Gastroesophageal sphincter (tissue), 4 donors: Measurements from ENCODE around the gene SLC66A2. TPM values are rescaled to one million over a fixed set of nuclear protein-coding genes. Genes with fewer than 3 reads are reported as not detected.
"Not testable (repeated sequence)": the region's sequence is repeated elsewhere in the genome, so short reads cannot be mapped to it uniquely, and the experiment has no call there.

Source experiments
- ATAC-seq: fragments of 150-250 bp; one replicate; pipeline ENCODE4 v1.9.1; 2016; ENCODE audit warnings: mild to moderate bottlenecking, moderate library complexity
- H3K27ac ChIP-seq, 4 donors: fragments of 200-600 bp; sonication (generic) in 3 of 4; 1 replicate in 3 of 4; 2 replicates in 1 of 4; pipeline ENCODE4 v1.5.1; 2016 to 2019
- H3K27me3 ChIP-seq: fragments of 200-600 bp; sonication (generic); one replicate; pipeline ENCODE4 v1.5.1; 2019
- H3K36me3 ChIP-seq, 2 donors: fragments of 200-600 bp; sonication (generic); one replicate each; pipeline ENCODE4 v1.5.1; 2019; ENCODE audit warnings: control low read depth in 1 of 2
- H3K4me1 ChIP-seq, 3 donors: fragments of 200-600 bp; sonication (generic); 1 replicate in 2 of 3; 2 replicates in 1 of 3; pipeline ENCODE4 v1.5.1; 2016 to 2019; ENCODE audit warnings: control low read depth in 2 of 3
- H3K4me3 ChIP-seq, 2 donors: fragments of 200-600 bp; sonication (generic); one replicate each; pipeline ENCODE4 v1.5.1; 2019; ENCODE audit warnings: mild to moderate bottlenecking in 1 of 2, moderate library complexity in 1 of 2
- H3K9me3 ChIP-seq, 3 donors: fragments of 200-600 bp; sonication (generic); one replicate each; pipeline ENCODE4 v1.5.1; 2017 to 2019; ENCODE audit warnings: control low read depth in 2 of 3
- CTCF ChIP-seq, 4 experiments: fragments of 200-600 bp in 2 of 4; fragments of 450-650 bp in 2 of 4; sonication (generic) in 1 of 4; IDR thresholded peaks; one replicate each; pipeline ENCODE4 v1.5.1; 2017 to 2019; ENCODE audit warnings: antibody characterized with exemption in 4 of 4, mild to moderate bottlenecking in 2 of 4, moderate library complexity in 2 of 4
- EP300 ChIP-seq: sonication (generic); formaldehyde crosslinking; IDR thresholded peaks from one replicate; pipeline ENCODE4 v1.6.1; 2017; ENCODE audit warnings: antibody characterized with exemption, mild to moderate bottlenecking
- POLR2A ChIP-seq, 2 donors: fragments of 450-650 bp; IDR thresholded peaks; one replicate each; pipeline ENCODE4 v1.6.1; 2017; ENCODE audit warnings: antibody characterized with exemption in 2 of 2, mild to moderate bottlenecking in 2 of 2, moderate library complexity in 1 of 2
- POLR2AphosphoS5 ChIP-seq: sonication (generic); formaldehyde crosslinking; IDR thresholded peaks from one replicate; pipeline ENCODE4 v1.6.1; 2017; ENCODE audit warnings: antibody characterized with exemption
- WGBS, 2 donors: methylation state at CpG; one replicate each; pipeline ENCODE4 v1.1.5; 2018; ENCODE audit warnings: low coverage in 1 of 2; 5-methylcytosine and 5-hydroxymethylcytosine counted together
- total RNA-seq, 4 donors: library from RNA; depleted of rRNA; stranded (reverse); fragments of >200 nt; gene quantifications; one replicate each; pipeline ENCODE4 v1.1.0, GENCODE V29; 2016

Gene SLC66A2
- total RNA-seq, 4 donors from 2014 or later: 32.2 to 42.6 (median 35.6) TPM

GRCh38 chr18:79878741-79879378, 72.6 kb downstream of the SLC66A2 start:
- TF ChIP-seq EP300: no peak
- no peak for TF ChIP-seq POLR2A (IDR thresholded peaks at IDR 0.05)
- TF ChIP-seq CTCF (IDR thresholded peaks at IDR 0.05): no peak
- no peak for TF ChIP-seq POLR2AphosphoS5
- peaks cover 47% of the 10 kb centered on the region for H3K27me3 ChIP-seq
- H3K27ac ChIP-seq: no peak overlapping the region
- H3K36me3 ChIP-seq: no peaks in the 10 kb centered on the region
- ATAC-seq: no peak
- H3K4me1 ChIP-seq: no peaks in the 10 kb centered on the region
- H3K4me3 ChIP-seq: no peak overlapping the region
- peaks cover 0 to 5% (median 0%) of the 10 kb centered on the region in 3 donors for H3K9me3 ChIP-seq
- WGBS, 2 donors: 73 to 100% methylated on average over 1 to 5 of the region's 20 CpGs

- H3K36me3 ChIP-seq, ATAC-seq, H3K27ac ChIP-seq, H3K9me3 ChIP-seq, H3K4me3 ChIP-seq, H3K4me1 ChIP-seq: not testable (repeated sequence)
- peaks cover 53% of the 10 kb centered on the region for H3K27me3 ChIP-seq
- 94 to 100% methylated on average over 1 to 9 of the region's 25 CpGs for WGBS, 2 donors
Measured at GRCh38 chr18:79878246-79878645, 73.2 kb downstream of the SLC66A2 start.

- H3K9me3 ChIP-seq: peaks cover 0 to 5% (median 0%) of the 10 kb centered on the region in 3 donors
- WGBS, 2 donors: 16 to 23% methylated on average over 7 to 11 of the region's 38 CpGs
- ATAC-seq: no peak
- no peaks in the 10 kb centered on the region for H3K36me3 ChIP-seq
- TF ChIP-seq EP300: no peak
- TF ChIP-seq CTCF (IDR thresholded peaks at IDR 0.05): no peak
- no peak for TF ChIP-seq POLR2AphosphoS5
- TF ChIP-seq POLR2A (IDR thresholded peaks at IDR 0.05): no peak
- no peaks in the 10 kb centered on the region for H3K4me1 ChIP-seq
- H3K4me3 ChIP-seq: no peak overlapping the region
- H3K27ac ChIP-seq: no peak overlapping the region
- peaks cover 61% of the 10 kb centered on the region for H3K27me3 ChIP-seq
Measured at GRCh38 chr18:79877163-79878091, 74.0 kb downstream of the SLC66A2 start.

GRCh38 chr18:79876497-79876896, 75.0 kb downstream of the SLC66A2 start:
- TF ChIP-seq POLR2A (IDR thresholded peaks at IDR 0.05): no peak
- TF ChIP-seq EP300: no peak
- TF ChIP-seq POLR2AphosphoS5: no peak
- no peak for TF ChIP-seq CTCF (IDR thresholded peaks at IDR 0.05)
- peaks cover 0 to 5% (median 0%) of the 10 kb centered on the region in 3 donors for H3K9me3 ChIP-seq
- no peak for ATAC-seq
- H3K4me3 ChIP-seq: no peak overlapping the region
- no peak overlapping the region for H3K27ac ChIP-seq
- H3K36me3 ChIP-seq: no peaks in the 10 kb centered on the region
- H3K4me1 ChIP-seq: no peaks in the 10 kb centered on the region
- WGBS, 2 donors: 100% methylated on average over 3 of the region's 16 CpGs; no CpG with 5 or more reads in 1 of the 2 donors
- H3K27me3 ChIP-seq: peaks cover 68% of the 10 kb centered on the region

- no peak overlapping the region for H3K27ac ChIP-seq
- peaks cover 0 to 5% (median 0%) of the 10 kb centered on the region in 3 donors for H3K9me3 ChIP-seq
- no peaks in the 10 kb centered on the region for H3K4me1 ChIP-seq
- peaks cover 73% of the 10 kb centered on the region for H3K27me3 ChIP-seq
- 95% methylated on average over 3 of the region's 23 CpGs; no CpG with 5 or more reads in 1 of the 2 donors for WGBS, 2 donors
- H3K36me3 ChIP-seq: no peaks in the 10 kb centered on the region
- TF ChIP-seq POLR2A (IDR thresholded peaks at IDR 0.05): no peak
- TF ChIP-seq CTCF (IDR thresholded peaks at IDR 0.05): no peak
- TF ChIP-seq EP300: no peak
- no peak for TF ChIP-seq POLR2AphosphoS5
- ATAC-seq: no peak
- no peak overlapping the region for H3K4me3 ChIP-seq
Measured at GRCh38 chr18:79875931-79876461, 75.5 kb downstream of the SLC66A2 start.
